Measurements from ENCODE around the gene ZNF611. TPM values are rescaled to one million over a fixed set of nuclear protein-coding genes. Genes with fewer than 3 reads are reported as not detected.

ZNF611 gene
- total RNA-seq, 1 experiment from 2014 or later: 22.4 TPM

GRCh38 chr19:52690369-52691214, 44.3 kb downstream of the ZNF611 start:
- Mint-ChIP-seq H3K36me3 (peaks cover 6% of the 10 kb centered on the region; the same call in 1 of the 2 replicates), H3K4me1 (peaks cover 19% of the 10 kb centered on the region), H3K27me3 (ENCODE audit: low read depth) (peaks cover 29% of the 10 kb centered on the region), H3K27ac (peak overlapping the region; percentile 96), H3K4me3 (peak overlapping the region; percentile 85), H3K9me3 (peaks cover 7% of the 10 kb centered on the region; the same call in 1 of the 2 replicates)
- no peak for TF ChIP-seq STAT6 (CRISPR knock-in tag; conservative IDR thresholded peaks at IDR 0.05; ENCODE audit: low read depth)
- TF ChIP-seq ZNF416 (CRISPR knock-in tag; IDR thresholded peaks at IDR 0.05): no peak
- TF ChIP-seq ZNF263 (CRISPR knock-in tag; IDR thresholded peaks at IDR 0.05; ENCODE audit: low read depth): peak; percentile 42; the same call in 1 of the 2 replicates
- no peak for TF ChIP-seq ERG (CRISPR knock-in tag; IDR thresholded peaks at IDR 0.05)
- TF ChIP-seq, protein P1, sequence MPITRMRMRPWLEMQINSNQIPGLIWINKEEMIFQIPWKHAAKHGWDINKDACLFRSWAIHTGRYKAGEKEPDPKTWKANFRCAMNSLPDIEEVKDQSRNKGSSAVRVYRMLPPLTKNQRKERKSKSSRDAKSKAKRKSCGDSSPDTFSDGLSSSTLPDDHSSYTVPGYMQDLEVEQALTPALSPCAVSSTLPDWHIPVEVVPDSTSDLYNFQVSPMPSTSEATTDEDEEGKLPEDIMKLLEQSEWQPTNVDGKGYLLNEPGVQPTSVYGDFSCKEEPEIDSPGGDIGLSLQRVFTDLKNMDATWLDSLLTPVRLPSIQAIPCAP (CRISPR knock-in tag; IDR thresholded peaks at IDR 0.05): no peak
- 0 out of 2 replicates have a peak, but pooled peaks have one; percentile 20 for TF ChIP-seq ZNF232 (CRISPR knock-in tag; IDR thresholded peaks at IDR 0.05)
- TF ChIP-seq SMAD3 (CRISPR knock-in tag; IDR thresholded peaks at IDR 0.05; ENCODE audit: borderline replicate concordance): peak; percentile 17; the same call in 1 of the 2 replicates
- TF ChIP-seq TP53 (CRISPR knock-in tag; IDR thresholded peaks at IDR 0.05): no peak
- TF ChIP-seq ZMAT4 (CRISPR knock-in tag; IDR thresholded peaks at IDR 0.05): no peak
- TF ChIP-seq IRF2 (CRISPR knock-in tag; IDR thresholded peaks at IDR 0.05; ENCODE audit: borderline replicate concordance, low read depth): no peak
- no peak for TF ChIP-seq FOXJ3 (CRISPR knock-in tag; IDR thresholded peaks at IDR 0.05; ENCODE audit: borderline replicate concordance)
- 0 out of 2 replicates have a peak, but pooled peaks have one; percentile 34 for TF ChIP-seq FOXK1 (CRISPR knock-in tag; IDR thresholded peaks at IDR 0.05)
- TF ChIP-seq FOXP4 (CRISPR knock-in tag; IDR thresholded peaks at IDR 0.05): peak; percentile 42; the same call in 1 of the 2 replicates
- TF ChIP-seq E2F5 (CRISPR knock-in tag; IDR thresholded peaks at IDR 0.05): peak; percentile 69; the same call in 1 of the 2 replicates
- no peak for TF ChIP-seq AR (CRISPR knock-in tag; IDR thresholded peaks at IDR 0.05)
- no peak for TF ChIP-seq MYBL2 (CRISPR knock-in tag; IDR thresholded peaks at IDR 0.05)
- TF ChIP-seq ETV6 (CRISPR knock-in tag; IDR thresholded peaks at IDR 0.05): peak; percentile 63; the same call in 1 of the 2 replicates
- TF ChIP-seq ESRRA (CRISPR knock-in tag; IDR thresholded peaks at IDR 0.05; ENCODE audit: borderline replicate concordance): no peak
- no peak for TF ChIP-seq ATF2 (CRISPR knock-in tag; IDR thresholded peaks at IDR 0.05; ENCODE audit: borderline replicate concordance, low read depth)
- peak; percentile 58 for TF ChIP-seq SP1 (CRISPR knock-in tag; conservative IDR thresholded peaks at IDR 0.05)
- peak; percentile 75; the same call in 1 of the 2 replicates for TF ChIP-seq ZNF423 (CRISPR knock-in tag; IDR thresholded peaks at IDR 0.05)
- TF ChIP-seq ATF1 (CRISPR knock-in tag; IDR thresholded peaks at IDR 0.05): no peak
- CTCF ChIA-PET: no interaction called here
- ATAC-seq (peak; percentile 96), DNase-seq (ENCODE audit: low spot score) (peak; percentile 95)
- POLR2A ChIA-PET: no interaction called here

All from WTC11 (cell line).